D341Med (cell line): ENCODE results near the gene CMTM1.

ENCODE experiments used
- DNase-seq: peaks from one replicate; pipeline ENCODE4 v3.0.0; 2012; ENCODE audit warnings: low spot score

CMTM1 gene

DNA sequence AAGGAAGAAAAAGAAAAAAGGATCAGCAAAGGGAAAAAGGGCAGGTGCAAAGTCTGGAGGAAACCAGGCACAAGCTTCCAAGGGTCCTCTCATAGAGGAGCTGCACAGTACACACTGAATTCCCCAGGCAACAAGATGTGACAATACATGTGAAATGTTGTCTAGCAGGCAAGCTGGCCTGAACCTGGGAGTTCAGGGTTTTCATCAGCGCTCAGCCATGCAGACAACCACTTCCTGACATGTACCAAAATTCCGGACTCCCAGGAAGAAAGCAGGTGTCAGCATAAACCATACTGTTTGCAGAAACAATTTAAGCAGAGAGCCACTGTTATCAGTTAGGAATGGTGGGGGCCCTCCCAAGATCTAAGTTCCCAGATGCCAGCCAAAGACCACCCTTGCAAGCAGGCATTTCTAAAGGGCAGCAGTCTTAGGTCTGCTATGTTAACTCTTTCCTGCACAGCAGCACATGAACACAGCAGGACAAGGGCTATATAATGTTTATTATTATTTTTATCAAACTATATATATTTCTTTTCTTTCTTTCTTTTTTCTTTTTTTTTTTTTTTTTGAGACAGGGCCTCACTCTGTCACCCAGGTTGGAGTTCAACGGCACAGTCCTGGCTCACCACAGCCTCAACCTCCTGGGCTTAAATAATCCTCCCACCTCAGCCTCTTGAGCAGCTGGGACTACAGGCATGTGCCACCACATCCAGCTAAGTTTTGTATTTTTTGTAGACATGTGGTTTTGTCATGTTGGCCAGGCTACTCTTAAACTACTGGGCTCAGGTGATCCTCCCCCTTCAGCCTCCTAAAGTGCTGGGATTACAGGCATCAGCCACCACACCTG is 26.4 kb upstream of the CMTM1 start:
- no peak for DNase-seq

DNA sequence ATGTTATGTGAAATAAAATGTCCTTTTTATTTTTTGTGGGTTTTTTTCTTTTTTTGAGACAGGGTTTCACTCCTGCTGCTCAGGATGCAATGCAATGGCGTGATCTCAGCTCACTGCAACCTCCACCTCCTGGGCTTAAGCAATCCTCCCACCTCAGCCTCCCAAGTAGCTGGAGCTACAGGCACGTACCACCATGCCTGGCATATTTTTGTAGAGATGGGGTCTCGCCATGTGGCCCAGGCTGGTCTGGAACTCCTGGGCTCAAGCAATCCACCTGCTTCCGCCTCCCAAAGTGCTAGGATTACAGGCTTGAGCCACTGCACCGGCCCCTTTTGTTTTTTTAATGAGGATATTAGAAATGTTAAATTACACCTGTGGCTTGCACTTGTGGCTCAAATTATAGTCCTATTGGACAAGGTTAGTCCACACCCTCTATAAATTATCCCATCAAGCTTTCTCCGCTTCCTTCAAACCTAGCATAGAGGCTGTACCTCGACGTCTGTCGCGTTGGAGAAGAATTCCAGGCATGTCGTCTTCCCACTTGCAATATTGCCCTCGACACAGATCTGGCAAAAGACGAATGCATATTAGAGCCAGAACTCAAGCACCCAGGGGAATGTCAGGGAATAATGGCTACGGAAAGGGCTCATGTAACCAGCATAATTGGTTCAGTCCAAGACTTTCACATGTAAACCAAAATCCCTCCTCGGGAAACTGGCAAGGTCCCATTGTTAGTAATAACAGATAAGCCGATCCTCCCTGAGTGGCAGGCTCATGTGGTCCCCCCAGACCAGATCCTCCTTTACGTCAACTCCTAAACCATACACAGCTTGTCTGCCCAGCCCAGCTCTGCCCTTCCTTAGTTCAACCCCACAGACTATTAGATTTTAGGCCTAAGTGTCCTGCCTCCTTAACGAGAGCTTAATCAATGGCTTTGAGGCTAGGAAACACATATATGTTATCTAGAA is 24.6 kb upstream of the CMTM1 start:
- DNase-seq: no peak

DNA sequence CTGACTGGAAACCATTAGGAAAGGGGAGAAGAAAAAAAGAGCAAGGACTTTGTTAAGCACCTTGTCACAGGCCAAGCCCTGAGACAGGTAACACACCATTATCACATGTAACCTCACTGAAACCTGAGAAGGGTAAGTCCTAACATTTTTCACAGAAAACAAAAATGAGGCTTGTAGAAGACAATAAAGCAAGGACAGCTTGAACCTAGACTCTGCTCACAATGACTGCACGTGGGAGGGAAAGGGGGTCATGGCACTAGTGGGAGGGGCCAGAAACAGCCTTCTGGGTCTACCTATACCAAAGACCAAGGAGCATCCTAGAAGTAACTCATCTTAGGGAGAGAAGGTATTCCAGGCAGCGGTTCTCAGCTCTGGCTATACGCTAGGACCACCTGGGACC is 23.8 kb upstream of the CMTM1 start:
- DNase-seq: no peak

DNA sequence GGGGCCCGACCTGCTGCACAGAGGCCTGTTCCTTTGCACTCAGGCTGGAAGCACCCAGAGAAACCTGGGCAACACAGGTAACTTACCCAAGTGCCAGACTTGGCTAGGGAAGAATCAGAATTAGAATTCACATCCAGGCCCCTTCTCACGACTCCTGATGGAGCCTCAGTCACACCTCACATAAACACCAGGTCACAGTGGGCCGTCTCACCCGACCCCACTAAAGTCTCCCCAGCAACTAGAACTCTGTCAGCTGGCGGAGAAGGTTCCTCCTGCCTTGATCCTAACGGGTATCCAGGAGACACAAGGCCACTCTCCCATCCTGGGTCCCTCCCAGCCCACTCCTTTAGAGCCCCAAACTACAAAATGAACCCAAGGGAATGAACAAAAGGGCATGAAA is 22.7 kb upstream of the CMTM1 start:
- no peak for DNase-seq

DNA sequence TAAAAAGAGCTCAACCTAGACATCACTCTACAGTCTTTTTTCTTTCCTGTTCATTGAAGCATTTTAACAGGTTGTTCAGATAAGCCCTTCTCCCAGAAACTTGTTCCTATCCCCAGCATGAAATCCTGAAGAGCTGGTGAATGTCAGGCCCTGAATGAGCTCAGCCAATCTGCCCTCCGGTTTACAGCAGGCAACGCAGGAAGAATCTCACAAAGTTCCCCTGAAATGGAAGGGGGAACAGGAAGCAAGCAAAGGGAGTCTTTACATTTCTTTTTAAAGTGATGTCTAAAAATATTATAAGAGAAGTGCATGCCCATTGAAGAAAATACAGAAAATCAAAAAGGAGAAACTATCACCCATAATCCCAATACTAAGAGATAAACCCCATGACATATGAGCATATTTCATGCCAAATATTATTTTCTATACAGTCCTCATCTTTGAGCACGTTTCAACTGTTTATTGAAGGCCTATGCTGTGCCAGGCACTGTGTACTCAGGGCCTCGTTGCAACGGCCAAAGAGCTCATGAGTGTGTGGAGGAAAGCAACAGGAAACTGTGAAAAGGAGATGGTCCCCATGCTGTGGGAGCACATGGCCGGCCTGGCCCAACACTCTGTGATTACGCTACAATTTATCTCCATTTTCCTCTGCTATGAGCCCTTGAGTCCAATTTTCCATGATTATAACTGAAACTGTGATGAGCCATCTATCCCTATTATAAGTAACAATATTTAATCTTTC is 22.1 kb upstream of the CMTM1 start:
- DNase-seq: no peak

DNA sequence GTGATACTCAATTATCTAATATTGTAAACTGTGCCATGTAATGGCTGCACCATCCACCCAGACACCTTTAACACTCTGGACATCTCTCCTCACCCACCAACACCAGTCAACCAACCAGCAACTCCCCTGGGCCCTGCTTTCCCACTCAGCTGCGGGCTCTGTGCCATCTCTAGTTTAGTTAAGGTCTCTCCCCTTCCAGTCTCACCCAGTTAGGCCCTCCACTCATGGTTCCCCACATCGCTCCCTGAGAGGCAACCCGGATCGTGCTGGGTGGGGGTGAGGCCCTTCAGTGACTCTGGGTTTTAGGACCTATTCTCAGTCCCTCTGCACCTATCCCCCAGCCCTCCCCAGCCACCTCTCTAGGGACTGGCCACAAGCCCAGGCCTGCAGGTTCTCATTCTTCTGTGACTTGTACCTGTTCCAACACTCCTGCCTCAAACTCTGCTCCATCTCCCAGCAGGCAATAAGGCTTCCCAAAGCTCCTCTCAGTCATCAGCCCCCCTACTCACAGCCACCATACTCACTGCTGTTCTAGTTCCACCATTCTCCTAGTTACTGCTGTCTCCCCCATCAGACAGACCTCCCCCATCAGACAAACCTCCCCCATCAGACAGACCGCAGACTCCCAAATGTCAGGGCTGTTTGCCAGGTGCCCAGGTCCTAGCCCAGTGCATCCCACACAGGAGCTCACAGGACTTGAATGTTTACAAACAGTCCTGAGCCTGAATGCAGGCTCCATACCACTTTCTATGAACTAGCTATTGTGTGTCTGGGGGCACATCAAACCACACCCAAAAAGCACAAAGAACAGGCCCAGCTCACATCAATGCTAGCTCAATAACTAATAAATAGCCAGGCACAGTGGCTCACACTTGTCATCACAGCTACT is 18.9 kb upstream of the CMTM1 start:
- no peak for DNase-seq

DNA sequence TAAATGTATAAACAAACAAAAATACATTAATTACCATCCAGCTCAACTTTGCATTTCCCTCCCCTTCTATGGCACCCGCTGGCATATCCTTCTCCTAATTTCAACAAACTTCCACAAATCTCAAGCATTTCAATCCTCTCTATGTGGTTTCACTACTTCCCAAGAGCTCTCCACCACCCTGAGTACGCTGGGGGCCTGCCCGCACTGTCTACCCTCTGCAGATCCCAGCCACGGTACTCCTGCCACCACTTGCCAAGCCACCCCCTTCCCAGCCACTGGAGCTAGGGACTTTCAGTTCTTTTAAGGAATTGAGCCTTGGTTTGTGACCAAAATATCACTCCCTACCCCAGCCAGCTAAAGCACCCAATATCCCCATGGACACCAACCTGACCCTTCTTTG is 18.2 kb upstream of the CMTM1 start:
- no peak for DNase-seq

DNA sequence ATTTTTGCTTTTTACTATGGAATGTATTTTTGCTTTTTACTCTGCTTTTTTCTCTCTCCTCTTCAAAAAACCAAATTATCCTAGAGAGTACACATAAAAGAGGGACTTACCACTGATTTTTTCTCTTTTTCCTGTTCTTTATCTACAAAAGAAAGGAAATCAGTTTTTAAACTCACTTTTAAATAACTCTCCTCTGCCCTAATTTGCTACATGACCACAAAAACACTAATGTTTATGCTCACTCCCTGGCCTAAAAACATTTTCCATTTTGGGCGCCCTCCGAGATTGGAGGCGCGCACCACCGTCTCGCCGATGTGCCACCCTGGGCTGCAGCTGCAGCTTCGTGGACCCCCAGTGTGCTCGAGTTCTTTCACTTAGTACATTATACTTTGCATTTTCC is 17.4 kb upstream of the CMTM1 start:
- DNase-seq: no peak

DNA sequence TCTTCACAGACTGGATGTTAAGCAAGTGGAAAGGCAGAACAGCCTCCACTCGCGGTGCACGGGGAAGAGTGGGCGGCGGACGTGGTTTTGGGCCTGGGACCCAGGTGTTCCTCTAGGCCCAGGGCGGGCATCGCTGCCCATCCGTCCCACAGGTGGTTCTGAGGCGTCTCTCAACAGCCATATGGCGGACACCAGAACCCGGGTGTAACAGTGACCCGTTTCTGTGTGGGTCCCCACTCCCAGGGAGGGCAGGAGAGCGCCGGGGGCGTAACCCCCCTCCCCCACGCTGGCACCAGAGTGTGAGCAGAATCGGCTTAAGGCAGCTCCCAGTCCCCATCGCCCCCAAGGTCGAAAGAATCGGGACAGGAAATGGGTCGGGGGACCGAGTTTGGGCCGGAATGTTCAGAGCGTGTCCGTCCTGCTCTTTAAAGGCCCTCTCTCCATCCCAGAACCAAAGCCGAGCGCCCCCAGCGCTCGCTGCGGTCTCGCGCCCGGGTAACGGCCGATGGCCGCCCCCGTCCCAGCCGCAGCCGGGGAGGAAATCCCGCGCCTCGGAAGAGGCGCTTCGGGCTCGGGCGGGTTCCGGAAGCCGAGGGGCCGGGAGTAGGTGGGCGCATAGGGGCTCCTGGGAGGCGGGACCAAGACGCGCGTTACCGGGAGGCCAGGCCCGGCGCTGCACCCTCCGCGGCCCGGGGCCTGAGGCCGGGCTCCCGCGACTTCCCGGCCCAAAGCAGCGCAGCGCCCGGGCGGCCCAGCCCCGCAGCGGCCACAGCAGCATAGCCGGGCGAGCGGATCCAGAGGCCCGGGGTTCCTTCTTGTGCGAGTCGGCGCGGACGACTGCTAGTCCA is 16.7 kb upstream of the CMTM1 start, which contains the start of gene TK2:
TSS of gene TK2 (minus strand) at position 839 of the 848 bp plus-strand sequence. CDS start at position 778, 61 bp downstream.
- peak; percentile 75 for DNase-seq

DNA sequence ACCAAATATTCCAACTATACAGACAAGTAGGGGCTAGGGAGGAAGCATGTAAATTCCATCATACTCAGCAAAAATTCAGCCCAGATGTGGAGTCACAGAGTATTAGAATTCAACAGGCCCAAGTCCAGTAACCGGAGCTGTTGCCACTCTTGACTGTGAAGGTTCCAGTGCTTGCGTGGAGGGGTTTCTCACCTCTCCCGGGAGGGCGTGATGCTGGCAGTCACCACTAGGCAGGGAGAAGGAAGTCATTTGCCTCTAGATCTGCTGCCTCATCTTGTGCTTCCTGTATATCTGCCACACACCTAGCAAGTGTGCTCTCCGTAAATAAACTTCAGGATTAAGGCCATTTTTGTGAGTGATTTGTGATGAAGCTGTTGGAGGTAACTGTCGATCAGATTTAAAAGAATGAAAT is 14.9 kb upstream of the CMTM1 start:
- peak; percentile 58 for DNase-seq

DNA sequence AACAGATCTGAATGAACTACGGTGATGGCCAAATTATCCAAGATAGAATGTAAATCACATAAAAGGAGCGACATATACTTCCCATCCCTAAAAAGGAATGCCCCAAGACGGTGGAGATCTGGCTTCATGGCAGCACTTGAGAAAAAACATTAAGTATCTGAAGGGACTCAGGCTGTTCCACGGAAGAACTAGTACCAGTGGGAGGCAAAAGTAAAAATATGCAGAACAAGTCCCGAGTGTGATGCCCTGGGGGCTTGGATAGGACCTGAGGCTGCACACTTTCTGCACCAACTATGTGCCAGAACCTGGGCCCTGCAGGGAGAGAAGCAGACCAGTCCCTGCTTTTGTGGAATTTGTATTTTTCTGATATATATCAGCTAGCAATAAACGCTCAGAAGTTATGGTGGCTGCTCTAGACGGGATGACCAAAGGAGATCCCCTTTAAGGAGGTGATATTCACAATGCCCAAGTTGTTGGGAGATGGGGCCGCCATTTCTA is 14.4 kb upstream of the CMTM1 start:
- no peak for DNase-seq

DNA sequence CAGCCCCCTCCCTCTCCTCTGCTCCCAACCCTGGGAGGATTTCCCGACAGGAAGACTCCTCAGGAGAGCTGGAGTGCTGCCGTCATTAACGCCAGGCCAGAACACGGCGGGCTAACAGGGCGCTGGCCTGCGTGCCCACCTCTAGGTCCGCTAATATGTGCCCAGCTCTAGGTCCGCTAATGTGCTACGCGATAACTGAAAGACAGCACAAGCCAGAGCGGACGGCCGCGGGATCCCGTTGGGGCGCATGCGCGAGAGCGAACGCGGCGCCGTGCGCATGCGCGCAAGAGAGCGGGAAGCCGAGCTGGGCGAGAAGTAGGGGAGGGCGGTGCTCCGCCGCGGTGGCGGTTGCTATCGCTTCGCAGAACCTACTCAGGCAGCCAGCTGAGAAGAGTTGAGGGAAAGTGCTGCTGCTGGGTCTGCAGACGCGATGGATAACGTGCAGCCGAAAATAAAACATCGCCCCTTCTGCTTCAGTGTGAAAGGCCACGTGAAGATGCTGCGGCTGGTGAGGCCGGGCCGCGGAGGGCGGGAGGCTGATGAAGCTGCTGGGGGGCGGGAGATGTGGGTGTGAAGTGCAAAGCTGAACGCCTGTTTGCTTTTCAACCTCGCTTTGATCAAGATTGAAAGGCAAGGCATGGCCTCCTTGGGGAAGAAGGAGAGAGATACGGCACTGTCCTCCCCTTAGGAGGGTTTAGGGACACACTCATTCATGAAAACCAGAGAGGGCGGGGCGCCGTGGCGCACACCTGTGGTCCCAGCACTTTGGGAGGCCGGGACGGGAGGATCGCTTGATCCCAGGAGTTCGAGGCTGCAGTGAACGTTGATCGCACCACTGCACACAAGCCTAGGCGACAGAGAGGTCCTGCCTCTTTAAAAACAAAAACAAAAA is 13.7 kb upstream of the CMTM1 start, which contains the start of gene CKLF:
TSS of gene CKLF (plus strand) at position 291 of the 892 bp plus-strand sequence. CDS start at position 431, 140 bp downstream.
- DNase-seq: peak; percentile 97

DNA sequence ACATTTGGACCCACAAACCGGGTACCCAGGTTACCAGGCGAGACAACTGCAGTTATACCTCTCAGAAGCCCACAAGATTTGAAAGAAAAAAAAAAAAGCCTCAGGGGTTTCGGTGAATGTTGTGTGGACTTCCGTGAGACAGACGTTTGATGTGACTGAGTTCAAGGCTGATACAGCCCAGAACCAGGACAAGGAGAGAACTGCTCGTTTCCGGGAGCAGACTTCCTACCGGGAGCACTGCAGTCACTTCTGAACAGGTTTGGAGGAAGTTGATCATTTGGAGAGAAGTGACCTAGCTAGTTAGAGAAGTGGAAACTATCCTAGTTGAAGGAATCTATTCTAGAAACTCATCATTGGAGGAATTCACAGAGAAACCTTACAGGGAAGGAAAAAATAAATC is 13.0 kb upstream of the CMTM1 start:
- no peak for DNase-seq

DNA sequence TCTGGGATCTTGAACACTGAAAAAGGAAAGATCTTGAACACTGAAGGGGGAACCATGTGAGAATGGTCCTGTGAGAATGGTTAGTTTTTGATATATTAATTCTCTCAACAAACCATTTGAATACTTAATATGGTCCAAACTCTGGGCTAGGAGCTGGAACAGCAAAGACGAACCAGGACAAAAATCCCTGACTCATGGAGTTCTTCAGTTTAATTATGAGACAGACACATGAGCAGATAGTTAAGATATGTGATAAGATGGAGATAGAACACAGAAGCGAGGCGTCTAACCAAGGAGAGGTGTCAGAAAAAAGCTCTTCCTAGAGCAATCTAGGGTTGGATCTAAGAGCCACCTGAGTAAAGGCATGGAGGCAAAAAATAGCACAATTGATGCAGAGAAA is 12.2 kb upstream of the CMTM1 start:
- no peak for DNase-seq

DNA sequence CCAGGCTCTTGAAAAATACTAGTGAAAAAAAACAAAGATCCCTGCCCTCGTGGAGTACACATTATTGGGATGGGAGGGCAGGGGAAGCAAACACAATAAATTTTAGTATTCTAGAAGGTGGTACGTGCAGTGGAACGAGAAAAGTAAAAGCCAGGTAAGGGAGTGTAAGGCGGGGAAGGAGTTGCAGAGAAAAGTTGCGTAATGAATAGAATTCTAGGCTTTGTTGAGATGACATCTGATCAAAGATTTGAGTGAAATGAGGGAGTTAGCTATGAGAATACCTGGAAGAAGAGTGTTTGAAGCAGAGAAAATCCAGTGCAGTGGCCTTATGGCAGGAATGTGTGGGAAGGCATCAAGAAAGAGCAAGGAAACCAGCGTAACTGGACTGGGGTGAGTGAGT is 11.7 kb upstream of the CMTM1 start:
- DNase-seq: no peak

DNA sequence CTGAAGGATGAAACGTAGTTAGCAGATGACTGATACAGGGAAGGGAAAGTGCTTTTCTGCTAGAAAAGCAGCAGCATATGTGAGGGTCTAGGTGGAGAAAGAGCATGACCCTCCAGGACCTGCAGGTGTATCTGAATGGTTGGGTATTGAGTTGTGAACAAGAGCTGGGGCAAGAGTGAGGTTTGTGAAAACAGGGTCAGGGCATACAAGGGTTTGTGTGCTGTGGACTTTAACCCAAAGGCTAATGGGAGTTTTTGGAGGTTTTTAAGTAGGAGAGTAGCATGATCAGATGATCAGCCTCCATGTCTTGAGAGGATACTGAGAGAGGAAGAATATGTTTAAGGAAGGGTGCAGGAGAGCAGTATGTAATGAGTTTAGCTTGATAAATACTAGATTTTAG is 6.1 kb upstream of the CMTM1 start:
- DNase-seq: no peak

DNA sequence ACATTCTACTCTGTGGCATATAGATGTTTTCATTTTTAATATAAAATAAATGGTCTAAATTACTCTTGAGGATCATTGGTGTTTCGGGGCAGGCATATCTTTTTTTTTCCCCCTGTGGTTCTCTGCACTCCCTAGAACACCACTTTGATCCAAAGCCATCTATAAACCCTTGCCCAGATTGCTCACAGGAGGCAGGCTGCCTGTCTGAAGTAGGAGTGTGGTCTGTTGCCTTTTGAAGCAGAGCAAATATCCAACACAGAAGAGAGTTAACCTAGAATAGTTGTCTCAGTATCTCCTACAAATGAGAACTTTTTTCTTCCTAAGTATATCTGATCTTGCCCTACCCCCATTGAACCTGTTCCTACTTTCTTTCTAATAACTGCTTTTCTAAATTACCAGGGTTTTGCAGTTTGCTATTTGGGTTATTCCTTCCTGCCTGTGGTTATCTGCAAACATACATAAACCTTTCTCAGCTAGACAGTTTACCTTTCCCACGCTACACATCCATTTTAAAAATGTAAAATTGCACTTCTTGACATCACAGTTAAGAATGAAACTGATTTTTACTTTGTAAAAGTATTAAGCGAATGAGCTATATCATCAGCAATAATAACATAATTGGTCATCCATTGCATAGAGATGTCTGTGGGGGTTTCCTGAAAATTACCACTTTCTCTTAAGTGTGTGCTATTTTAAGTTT is 4.7 kb upstream of the CMTM1 start:
- DNase-seq: no peak

DNA sequence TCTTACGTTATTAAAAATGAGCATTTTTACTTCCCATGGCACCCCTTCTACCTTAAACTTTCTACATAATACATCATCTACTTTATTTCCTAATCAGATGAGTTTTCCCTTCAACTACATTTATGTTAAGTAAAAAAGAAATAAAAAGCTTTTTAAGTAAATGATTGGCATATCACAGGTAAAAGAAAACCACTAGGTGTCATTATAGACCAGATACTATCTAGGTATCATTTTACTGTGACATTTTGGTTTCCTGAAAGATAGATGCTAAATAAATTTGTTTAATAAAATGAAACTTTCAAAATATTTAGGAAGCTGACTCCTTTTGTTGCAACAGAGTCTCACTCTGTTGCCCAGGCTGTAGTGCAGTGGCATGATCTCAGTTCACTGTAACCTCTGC is 3.8 kb upstream of the CMTM1 start:
- no peak for DNase-seq
